Stimulated activated CD4-positive, alpha-beta T cell treated with anti-CD3 and anti-CD28 coated beads, Interleukin-12 subunit alpha, Interleukin-12 subunit beta, amount 100 ng/mL, for 4 hours (primary cell): Measurements from ENCODE around the gene LITAF.

Experiments
- DNase-seq: peaks from one replicate; pipeline ENCODE4 v3.0.0-alpha.2; 2020

The LITAF gene

DNA sequence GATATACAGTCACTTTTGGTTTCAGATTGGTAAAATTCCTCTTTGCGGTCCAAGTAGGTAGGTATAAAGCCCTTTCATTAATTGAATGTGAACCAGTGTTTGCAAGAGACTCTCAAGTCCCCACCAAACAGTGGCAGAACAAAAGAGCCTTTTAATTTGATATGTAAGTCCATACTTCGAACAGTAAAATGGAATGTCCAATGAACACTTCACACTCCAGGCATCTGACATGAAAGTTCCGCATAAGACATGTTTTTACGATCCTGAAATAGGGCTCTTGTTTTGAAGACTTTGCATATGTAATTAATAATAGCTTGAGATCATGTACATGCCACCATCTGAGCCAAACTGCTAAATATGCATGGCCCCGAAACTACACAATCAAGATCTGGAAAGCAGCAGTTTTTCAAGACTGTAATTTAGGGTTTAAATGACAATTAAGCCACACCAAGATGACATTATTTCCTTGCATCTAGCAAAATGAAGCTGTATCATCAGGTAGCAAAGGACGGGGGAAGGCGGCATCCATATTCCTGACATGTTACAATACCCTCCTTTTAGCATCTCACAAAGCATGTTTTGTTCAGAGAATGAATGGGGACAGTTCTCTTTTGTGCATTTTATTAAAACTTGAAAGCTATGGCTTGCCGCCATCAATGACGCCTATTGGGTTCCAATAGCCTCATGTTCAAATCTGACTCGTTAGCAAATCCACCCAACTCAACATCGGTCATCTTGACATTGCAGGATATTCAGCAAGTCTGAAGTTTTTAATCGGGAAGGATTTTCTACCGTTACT is 39.4 kb downstream of the LITAF start:
- DNase-seq: no peak

DNA sequence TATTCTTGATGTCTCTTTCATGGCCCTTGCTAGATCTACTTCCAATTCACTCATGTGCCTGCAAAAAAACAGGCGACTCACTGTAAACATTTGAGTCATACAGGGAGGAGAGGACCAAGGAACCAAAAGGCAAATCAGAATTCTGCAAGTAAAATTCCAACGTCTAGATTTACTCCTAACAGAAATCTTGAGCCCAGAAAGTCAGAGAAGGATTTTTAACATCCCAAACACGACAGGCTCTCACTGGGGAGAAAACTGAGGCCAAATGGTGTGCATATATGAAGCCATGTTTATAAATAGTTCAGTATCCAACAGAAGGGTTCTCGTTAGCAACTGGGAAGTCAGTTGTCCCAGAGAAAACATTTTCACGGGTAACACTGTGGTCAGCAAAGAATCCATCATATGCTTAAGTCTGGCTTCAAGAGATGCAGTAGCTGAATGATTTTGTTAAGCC is 40.1 kb downstream of the LITAF start:
- DNase-seq: no peak

DNA sequence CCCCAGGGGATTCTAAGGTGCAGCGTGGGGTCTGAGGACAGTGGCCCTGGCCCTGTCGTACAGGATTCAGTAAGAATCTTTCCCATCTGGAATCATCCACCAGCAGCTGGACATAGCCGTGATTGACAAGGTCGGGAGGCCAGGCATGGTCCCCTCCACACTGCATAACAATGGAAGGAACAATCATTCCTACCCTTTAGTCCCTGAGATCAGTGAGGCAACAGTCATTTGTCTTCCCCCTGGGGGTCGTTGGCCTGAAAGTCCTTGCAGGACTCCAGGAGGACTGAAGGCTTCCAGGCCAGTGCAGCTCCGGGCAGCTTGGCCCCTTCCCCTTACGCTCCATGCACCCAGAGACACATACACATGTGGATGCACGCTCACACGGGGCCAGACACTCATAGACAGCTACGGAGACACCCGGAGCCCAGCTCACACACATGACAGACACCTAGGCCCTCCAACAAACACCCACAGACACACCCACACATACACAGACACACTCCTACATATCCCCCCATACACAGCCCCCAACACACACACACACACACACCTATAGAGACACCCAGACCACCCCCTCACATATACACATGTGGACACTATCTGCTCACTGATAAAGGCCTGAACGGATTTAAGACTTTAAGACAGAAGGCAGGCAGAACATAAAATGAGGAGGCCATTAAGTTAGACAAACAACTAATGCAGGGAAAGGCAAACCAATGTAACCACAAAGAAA is 42.9 kb downstream of the LITAF start:
- no peak for DNase-seq

DNA sequence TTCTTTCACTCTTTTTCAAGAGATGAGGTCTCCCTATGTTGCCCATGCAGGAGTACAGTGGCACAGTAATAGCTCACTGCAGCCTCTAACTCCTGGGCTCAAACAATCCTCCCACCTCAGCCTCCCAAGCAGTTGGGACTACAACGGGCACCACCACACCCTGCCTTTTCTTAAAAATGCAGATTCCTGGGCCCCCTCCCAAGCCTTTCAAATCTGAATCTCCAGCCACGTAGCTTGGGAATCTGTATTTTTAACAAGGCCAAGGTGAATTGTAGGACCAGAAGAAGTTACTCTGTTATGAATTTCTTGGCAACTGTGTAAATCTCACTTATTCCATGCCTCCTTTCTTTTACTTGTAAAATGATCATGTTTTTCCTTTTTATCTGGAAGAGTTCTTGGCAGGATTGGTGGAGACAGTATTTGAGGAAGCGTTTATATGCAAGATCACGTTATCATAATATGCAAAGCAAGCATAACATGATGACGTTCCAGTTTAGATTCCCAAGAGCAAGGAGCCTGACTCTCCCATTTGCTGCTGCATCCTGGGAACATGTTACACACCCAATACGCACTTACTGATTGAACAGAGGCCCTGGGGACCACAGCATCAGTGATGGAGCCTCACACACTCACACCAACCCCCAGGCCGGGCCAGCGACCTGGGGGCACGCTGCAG is 44.5 kb downstream of the LITAF start:
- DNase-seq: no peak

DNA sequence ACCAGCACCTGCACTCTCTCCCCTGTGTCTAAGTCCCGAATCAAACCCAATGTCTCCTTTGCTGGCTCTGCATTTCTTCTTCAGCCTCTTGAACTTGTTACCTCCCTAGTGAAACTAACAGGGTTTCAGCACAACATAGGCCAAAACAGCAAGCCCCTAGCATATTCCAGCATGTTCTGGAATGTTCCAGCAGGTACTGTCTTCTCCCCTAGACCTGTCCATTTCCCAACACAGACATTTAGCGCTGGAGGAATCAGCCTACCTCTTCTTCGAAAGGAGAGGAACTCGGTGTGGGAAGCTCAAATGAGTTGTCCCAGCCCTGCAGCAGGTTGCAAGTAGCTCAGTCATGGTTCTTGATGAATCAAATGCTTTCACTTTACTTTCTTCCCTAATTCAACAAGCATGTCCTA is 47.1 kb downstream of the LITAF start:
- no peak for DNase-seq

DNA sequence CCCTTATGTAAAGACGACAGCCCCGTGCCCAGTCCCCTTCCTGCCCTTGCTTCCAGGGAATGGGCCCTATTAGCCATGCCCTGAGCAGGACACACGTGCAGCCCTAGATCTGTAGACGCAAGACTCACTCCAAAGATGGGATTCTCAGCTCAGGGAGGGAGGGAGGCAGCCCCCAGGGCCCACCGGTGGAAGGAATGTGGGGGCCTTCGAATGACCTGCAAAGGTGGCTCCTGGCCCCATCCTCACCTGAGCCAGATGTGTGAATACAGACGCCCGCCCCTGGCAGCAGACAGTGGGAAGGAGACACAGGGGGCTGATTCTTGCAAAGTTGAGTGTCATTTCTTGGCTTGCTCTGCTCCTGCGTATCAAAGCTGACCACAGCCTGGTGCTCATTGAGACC is 47.8 kb downstream of the LITAF start:
- DNase-seq: no peak

DNA sequence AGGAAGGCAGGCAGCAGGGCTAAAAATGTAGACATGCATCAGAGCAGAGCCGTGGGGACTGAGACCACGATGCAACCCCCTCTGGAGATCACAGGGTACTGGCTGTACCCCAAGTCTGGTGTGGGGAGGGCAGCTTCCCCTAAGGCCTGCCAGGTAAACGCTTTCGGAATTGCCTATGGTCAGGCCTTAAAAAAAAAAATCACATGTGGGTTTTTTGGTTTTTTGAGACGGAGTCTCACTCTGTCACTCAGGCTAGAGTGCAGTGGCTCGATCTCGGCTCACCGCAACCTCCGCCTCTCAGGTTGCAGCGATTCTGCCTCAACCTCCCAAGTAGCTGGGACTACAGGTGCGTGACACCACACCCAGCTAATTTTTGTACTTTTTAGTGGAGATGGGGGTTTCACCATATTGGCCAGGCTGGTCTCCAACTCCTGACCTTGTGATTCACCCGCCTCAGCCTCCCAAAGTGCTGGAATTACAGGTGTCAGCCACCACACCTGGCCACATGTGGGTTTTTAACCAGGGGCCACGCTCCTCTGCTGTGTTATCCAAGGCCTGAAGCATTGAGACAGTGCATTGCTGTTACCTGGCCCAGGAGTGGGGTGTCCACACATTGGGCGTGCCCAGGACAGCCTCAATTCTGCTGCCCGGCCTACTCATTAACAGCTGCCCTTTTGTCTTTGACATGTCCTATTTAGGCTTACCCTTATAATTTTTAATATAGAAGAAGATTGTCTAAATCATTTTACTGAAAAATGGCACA is 50.4 kb downstream of the LITAF start:
- no peak for DNase-seq

DNA sequence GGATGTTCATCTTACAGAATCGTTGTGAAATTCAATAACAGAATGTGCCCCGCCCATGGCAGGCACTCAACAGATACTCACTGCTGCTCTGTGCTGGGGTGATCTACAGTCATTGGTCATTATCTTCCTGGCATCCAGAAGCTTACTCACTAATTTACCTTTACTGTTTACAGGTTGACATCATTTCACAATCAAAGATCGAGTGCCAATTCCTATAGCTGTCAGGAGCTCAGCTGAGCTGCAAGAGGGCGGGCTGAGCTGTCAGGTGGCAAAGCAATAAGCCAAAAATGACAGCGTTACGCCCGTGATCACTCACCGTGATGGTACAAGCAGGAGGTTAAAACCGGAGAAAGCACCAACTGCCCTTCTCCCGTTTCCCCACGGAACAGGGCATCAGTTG is 51.2 kb downstream of the LITAF start:
- DNase-seq: no peak

DNA sequence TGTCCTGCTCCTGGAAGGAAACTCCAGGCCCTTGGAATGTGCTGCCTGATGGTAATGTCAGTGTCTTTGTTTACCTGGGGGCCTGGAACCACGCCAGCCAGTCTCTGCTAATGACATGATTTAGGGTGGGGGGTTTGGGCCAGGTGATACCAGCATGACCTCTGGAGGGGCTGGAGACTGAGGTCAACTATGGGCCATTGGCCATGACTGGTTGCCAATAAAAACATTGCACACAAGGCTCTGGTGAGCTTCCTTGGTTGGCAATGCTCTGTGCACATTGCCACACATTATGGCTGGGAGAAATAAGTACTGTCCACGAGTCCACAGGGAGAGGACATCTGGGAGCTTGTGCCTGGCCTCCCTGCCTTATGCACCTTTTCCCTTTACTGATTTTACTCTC is 52.5 kb downstream of the LITAF start:
- no peak for DNase-seq

DNA sequence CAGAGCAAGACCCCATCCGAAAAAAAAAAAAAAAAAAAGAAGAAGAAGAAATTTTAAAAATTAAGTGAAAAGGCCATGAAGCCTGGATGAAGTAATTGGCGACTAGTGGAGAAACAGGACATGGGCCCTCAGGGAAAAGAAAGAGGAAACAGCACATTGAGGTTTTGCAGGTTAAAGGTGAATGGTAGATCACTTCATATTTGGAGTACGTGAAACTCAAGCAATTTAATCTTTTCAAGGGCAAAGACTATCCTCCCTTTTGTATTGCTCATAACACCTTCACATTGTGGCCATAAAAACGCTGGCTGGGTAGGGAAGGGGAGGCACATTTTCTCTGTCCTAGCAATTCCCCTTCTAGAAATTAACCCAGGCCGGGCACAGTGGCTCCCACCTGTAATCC is 53.1 kb downstream of the LITAF start:
- no peak for DNase-seq

DNA sequence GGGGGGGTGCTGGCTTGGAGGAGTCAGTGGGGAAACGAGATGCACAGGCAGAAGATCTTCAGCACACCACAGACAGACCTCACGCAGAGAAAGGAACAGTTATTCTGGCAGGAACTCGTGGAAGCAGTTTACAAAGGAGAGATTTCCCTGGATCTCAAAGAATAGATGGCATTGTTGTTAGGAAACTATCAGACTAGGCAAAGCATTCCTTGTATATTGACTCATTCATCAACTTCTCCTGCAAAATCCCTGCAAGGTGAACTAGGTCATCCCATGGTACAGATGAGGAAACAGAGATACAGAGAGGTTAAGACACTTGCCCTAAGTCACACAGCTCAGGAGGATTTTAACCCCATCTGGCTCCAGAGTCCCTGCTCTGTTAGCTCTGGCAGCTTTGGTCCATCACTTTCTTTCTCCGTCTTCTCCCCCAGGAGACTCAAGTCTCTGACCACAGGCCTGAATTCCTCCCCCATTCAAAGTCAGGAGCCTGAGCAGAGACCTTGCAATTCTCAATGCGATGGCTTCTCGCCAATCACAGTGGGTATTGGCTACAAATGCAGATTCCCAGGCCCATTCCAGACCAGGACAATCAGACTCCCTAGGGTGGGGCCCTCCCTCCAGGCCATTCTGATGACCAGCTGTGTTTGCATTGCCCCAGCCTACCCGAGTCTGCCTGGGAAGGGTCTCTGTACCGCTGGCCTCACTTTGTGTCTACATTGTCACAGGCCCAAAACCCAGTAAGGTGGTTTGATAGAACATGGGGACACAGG is 56.4 kb downstream of the LITAF start:
- no peak for DNase-seq

DNA sequence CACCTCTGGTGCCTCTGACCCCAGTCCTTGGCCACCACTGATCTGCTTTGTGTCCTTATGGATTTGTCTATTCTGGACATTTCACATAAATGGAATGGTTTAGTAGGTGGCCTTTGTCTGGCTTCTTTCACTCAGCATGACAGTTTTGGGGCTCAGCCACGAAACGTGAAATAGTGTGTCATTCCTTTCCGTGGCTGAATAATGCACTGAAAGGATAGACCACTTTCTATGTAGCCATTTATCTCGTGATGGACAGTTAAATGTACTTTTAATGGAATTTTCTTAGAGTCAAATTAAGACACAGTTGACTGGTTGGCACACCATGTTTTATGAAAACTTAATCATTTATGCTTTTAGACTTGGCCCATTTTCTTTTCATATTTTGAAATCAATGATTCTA is 57.4 kb downstream of the LITAF start:
- no peak for DNase-seq

DNA sequence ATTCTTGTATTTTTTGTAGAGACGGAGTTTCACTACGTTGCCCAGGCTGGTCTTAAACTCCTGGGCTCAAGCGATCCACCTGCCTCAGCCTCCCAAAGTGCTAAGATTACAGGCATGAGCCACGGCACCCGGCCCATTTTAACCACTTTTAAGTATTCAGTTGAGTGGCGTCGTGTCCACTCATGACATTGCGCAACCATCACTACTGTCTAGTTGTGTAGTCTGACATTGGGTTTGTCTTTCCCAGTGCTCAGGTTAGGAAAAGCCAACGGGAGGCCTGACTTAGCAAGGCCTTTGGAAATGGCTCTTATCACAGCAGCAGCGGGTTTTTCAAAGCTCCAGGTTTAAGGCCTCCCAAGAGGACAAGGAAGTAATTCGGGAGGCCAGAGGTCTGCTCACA is 58.7 kb downstream of the LITAF start:
- DNase-seq: no peak

DNA sequence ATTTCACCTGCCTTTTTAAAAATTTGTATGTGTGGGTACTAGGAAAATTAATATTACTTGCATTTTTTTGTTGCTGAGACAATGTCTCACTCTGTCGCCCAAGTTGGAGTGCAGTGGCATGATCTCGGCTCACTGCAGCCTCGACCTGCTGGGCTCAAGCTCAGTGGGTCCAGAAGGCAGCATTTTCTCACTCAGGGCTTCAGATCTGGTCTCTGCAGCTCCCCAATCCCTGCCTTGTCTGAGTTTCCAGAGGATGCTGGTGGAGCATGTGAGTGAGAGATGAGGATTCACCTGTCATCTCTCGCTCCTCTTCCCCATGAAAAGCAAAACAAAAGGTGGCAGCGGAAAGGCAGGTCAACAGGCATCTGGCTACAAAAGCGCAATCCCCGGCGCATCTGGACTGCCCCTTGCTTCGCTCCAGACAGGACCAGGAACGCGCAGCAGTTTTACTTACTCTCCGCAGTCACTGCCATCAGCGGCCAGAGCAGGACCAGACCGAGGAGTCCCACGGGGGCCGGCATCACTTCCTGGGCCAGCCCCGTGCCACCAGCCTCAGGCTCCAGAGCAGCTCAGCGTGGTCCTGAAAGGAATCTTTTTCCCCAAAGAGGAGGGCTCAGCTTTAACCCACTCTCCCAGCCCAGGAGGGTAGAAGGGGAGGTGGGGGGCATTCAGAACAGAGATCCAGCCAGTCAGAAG is 59.9 kb downstream of the LITAF start:
- no peak for DNase-seq

DNA sequence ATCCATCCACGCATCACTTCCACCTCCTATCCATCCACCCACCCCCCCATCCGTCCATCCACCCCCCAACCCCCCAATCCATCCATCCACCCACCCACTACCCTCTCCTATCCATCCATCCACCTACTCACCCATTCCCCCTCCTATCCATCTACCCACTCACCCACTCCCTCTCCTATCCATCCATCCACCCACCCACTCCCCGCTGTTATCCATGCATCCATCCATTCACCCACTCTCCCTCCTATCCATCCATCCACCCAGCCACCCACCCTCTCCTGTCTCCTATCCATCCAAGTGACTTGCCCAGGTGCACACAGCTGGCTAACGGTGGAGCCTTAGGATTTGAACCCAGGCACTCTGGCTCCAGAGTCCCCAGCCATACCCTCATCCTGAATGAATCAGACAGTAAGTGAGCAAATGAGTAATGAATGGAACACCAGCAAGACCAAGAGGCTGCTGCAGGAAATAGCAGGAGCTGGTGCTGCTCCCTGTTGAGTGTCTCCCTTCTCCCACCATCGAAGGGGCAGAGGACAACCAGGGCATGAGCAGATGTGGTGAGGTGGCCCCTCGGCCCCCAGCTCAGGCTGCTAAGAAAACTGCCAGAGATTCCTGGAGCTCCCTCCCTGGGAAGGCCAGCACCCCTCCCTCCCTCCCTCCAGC is 62.5 kb downstream of the LITAF start:
- DNase-seq: no peak

DNA sequence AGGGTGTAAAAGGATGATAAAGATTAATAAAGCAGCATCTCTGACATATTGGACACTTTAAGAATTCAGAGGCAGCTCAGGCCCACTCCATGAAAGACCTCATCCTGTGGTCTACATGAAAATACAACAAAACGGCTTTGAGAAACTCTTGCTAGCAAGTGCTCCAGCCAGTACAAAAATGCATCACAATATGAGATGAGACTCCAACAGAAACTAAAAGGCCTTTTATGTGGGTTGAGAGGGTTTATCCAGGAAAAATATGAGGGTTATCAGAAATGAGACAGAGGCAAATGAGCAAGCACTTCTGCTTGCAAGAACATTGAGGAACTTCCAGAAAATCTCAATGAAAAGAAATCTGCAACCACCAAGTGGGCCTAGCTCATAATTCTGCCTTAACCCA is 65.7 kb downstream of the LITAF start:
- DNase-seq: no peak

DNA sequence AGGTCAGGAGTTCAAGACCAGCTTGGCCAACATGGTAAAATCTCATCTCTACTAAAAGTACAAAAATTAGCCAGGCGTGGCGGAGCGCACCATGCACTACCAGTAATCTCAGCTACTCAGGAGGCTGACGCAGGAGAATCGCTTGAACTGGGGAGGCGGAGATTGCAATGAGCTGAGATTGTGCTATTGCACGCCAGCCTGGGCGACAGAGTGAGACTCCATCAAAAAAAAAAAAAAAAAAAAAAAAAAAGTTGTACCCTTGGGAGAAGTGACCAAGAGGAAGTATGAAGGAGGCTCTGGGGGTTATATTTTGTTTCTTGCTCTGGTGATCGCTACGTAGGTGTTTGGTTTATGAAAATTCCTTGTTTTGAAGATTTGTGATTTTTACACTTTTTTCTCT is 66.3 kb downstream of the LITAF start:
- no peak for DNase-seq

DNA sequence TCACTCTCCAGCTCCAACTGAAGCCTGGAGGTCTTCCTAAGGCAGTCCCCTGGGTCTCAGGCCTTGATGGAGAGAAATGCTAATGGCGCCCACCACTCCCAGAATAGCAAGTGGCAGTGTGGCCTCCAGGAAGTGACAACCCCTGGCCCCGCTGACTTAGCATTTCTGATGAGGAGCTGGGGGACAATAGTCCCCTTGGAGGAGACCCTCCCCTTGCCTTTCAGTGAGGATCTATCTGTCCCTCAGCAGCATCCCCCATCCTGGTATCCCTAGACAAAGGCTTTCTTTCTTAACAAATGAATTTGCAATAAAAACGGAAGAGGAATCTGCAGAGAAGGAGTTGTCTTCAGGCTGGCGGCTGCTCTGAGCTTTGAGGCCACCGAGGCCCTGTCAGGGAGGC is 68.8 kb downstream of the LITAF start:
- DNase-seq: no peak

DNA sequence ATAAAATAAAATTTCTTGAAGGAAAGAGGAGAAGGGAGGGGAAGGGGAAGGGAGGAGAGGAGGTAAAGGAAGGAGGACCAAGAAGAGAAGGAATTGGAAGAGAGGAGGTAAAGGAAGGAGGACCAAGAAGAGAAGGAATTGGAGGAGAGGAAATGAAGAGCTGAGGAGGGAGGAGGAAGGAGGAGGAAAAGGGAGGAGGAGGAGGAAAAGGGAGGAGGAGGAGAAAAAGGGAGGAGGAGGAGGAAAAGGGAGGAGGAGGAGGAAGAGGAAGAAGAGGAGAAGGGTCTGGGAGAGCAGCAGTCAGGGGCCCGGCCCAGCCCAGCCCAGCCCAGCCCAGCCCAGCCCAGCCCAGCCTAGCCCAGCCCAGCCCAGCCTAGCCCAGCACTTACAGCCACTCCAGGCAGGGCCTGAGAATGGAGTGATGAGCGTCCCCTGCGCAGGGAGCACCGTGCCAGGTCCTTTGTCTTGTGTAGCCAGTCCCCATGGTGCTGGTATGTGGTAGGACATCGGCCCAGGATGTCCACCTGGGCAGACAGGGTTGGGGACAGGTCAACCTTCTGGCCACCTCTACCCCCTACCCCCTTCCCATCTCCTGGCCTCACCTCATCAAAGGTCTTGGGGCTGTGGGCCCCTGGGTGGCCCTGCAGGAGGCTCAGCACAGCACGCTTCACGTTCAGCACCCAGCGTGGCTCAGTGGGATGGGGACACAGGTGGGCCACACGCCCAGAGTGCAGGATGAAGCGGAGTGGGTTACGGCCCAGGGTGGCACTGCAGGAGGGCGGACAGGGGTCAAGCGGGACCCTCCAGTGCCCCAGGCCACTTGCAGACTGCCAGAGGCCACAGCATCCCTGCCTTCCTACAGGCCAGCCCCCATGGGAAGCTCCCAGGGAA is 70.9 kb downstream of the LITAF start:
- no peak for DNase-seq

DNA sequence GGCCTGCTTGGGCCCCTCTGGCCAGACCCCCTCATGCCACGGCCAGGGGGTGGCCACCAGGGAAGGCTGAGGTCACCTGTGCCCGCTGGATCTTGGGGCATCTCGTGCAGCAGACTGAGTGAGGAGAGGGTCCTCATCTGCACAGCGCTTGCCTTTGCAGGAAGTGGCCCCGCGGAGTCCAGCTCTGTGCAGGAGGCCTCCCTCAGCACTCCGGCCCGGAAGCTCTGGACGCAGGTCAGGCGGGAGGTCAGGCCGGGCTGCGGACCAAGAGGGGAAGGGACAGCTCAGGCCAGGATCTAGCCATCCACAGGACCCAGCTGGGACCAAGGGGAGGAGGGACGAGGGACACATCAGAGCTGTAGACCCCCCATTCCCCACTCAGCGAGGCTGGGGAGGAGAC is 72.4 kb downstream of the LITAF start:
- no peak for DNase-seq
